Inflammatory macrophage treated with lipopolysaccharide for 1 hour (primary cell): ENCODE measurements around the gene FARP1.
A peak's percentile ranks its signal among the peaks of the same experiment; 100 is the strongest.

ENCODE experiments used
- DNase-seq, 2 donors: peaks; one replicate each; pipeline ENCODE4 v3.0.0-alpha.2; 2020 to 2022

FARP1 gene

GRCh38 chr13:98141509-98142379, 1.1 kb upstream of the FARP1 start:
- peak in 1 of 2 donors; percentile 9 for DNase-seq

- no peak for DNase-seq
Observed at GRCh38 chr13:98143157-98143553, 261 bp downstream of the FARP1 start.

- DNase-seq = peak; percentile 22 to 38
Observed at GRCh38 chr13:98143601-98144026, 720 bp downstream of the FARP1 start.

- DNase-seq = no peak
Observed at GRCh38 chr13:98144027-98144741, 1.3 kb downstream of the FARP1 start.

- no peak for DNase-seq
Observed at GRCh38 chr13:98144801-98145350, 2.0 kb downstream of the FARP1 start.

- DNase-seq = no peak
Observed at GRCh38 chr13:98147521-98147920, 4.6 kb downstream of the FARP1 start.

- no peak for DNase-seq
Observed at GRCh38 chr13:98150832-98151479, 8.1 kb downstream of the FARP1 start.

- no peak for DNase-seq
Observed at GRCh38 chr13:98155475-98156109, 12.7 kb downstream of the FARP1 start.

GRCh38 chr13:98156259-98156658, 13.4 kb downstream of the FARP1 start:
- DNase-seq = no peak

GRCh38 chr13:98157188-98157587, 14.3 kb downstream of the FARP1 start:
- no peak for DNase-seq

- no peak for DNase-seq
Observed at GRCh38 chr13:98157609-98158008, 14.7 kb downstream of the FARP1 start.

GRCh38 chr13:98158172-98158899, 15.4 kb downstream of the FARP1 start:
- no peak for DNase-seq

GRCh38 chr13:98162935-98163334, 20.0 kb downstream of the FARP1 start:
- DNase-seq = no peak

GRCh38 chr13:98169331-98169730, 26.4 kb downstream of the FARP1 start:
- DNase-seq = no peak

- DNase-seq = no peak
Observed at GRCh38 chr13:98171900-98172589, 29.2 kb downstream of the FARP1 start.

GRCh38 chr13:98172590-98173422, 29.9 kb downstream of the FARP1 start:
- DNase-seq = no peak

- no peak for DNase-seq
Observed at GRCh38 chr13:98173431-98174152, 30.7 kb downstream of the FARP1 start.

- DNase-seq = no peak
Observed at GRCh38 chr13:98174307-98174706, 31.4 kb downstream of the FARP1 start.

- DNase-seq = no peak
Observed at GRCh38 chr13:98175043-98175442, 32.1 kb downstream of the FARP1 start.

GRCh38 chr13:98175823-98176222, 32.9 kb downstream of the FARP1 start:
- DNase-seq = no peak
